IPS DF 4.7 (cell line): Measurements from ENCODE around the gene FASTK.

ENCODE experiments used
- DNase-seq: peaks from one replicate; pipeline ENCODE4 v3.0.0-alpha.2; 2013; ENCODE audit warnings: low spot score; ENCODE audit errors: extremely low read depth

FASTK gene

GRCh38 chr7:151118108-151119054 lies 37.8 kb upstream of the FASTK start:
- no peak for DNase-seq

GRCh38 chr7:151117565-151117964 lies 37.0 kb upstream of the FASTK start:
- no peak for DNase-seq

GRCh38 chr7:151116603-151117440 lies 36.2 kb upstream of the FASTK start:
- DNase-seq, result no peak

- DNase-seq, result no peak
Observed at GRCh38 chr7:151115836-151116418, 35.3 kb upstream of the FASTK start.

- no peak for DNase-seq
Observed at GRCh38 chr7:151115121-151115835, 34.7 kb upstream of the FASTK start.

- DNase-seq, result no peak
Observed at GRCh38 chr7:151114151-151115090, 33.8 kb upstream of the FASTK start.

- DNase-seq, result no peak
Observed at GRCh38 chr7:151113344-151114150, 32.9 kb upstream of the FASTK start.

- no peak for DNase-seq
Observed at GRCh38 chr7:151110941-151111645, 30.5 kb upstream of the FASTK start.

- no peak for DNase-seq
Observed at GRCh38 chr7:151110236-151110940, 29.8 kb upstream of the FASTK start.

GRCh38 chr7:151109094-151110048 lies 28.8 kb upstream of the FASTK start:
- DNase-seq, result no peak

GRCh38 chr7:151107882-151108281 lies 27.3 kb upstream of the FASTK start:
- no peak for DNase-seq

- DNase-seq, result no peak
Observed at GRCh38 chr7:151104411-151105235, 24.0 kb upstream of the FASTK start.

- DNase-seq, result no peak
Observed at GRCh38 chr7:151103973-151104372, 23.4 kb upstream of the FASTK start.

- DNase-seq, result no peak
Observed at GRCh38 chr7:151102991-151103390, 22.4 kb upstream of the FASTK start.

GRCh38 chr7:151101621-151102396 lies 21.2 kb upstream of the FASTK start:
- no peak for DNase-seq
